T-helper 1 cell (primary cell): Measurements from ENCODE around the gene FBLN5.

Experiments used
- DNase-seq, 5 donors: peaks; one replicate each; pipeline ENCODE4 v3.0.0-alpha.2; 2012 to 2020
- total RNA-seq, 4 donors: gene quantifications; one replicate each; lab custom pipeline; 2026; lab: John Stamatoyannopoulos, UW

The FBLN5 gene, protein sequence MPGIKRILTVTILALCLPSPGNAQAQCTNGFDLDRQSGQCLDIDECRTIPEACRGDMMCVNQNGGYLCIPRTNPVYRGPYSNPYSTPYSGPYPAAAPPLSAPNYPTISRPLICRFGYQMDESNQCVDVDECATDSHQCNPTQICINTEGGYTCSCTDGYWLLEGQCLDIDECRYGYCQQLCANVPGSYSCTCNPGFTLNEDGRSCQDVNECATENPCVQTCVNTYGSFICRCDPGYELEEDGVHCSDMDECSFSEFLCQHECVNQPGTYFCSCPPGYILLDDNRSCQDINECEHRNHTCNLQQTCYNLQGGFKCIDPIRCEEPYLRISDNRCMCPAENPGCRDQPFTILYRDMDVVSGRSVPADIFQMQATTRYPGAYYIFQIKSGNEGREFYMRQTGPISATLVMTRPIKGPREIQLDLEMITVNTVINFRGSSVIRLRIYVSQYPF
- 3.3 to 8.0 (median 6.6) reads per million in 4 donors for total RNA-seq

DNA sequence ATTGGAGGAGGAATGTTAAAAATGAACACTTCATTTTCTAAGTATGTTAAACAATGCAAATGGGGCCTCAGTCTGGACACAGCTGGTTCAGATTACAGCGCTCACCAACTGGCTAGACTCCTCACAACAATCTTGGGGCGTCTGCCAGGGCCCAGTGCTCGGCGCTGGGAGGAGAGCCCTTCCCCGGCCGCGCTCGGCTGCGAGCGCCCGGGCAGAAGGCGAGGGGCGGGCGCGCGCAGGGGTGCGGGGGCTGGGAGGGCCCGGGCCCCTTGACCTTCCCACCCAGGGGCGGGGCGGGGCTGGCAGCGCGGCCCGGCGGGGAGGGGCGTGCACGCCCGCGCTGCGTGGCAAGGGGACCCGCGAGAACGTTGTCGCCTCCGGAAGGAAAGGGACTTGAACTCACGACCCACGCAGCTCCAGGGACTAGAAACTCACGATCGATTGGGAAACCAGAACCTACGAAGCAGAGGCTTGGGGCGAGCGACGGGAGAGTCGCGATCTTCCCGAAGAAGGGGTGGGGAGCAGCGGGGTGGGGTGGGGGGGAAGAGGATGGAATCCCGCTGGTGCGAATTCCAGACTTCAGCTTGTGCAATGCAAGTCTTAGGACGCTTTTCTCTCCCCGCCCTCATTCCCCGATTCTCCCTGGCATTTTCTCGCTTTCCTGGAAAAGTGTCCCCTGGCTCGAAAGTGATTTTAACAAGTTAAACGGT, at the start of gene FBLN5:
FBLN5 (minus strand) TSS at position 220 of the 710 bp plus-strand sequence. CDS start 465 bp downstream, outside the sequence.
- DNase-seq = peak in 3 of 5 donors; percentile 5 to 28 (median 8)

DNA sequence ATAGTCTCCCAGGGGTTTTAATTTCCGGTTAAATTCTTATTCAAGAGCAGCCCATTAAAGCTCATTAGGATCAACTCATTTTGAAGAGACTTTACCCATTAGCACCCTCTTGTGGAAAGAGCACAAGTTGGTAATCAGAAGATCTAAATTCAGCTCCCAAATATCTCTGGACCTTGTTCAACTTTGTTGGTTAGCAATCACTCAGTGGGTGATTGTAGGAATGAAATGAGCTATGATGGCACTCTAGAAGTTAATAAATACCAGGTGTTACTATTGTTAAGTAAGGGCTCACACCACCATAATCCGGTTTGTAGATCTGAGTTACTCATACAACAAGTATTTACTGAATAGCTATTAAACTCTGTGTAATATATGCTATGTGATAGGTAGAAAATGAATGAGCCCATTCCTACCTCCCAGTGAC, 49.5 kb upstream of the FBLN5 start:
- peak in 1 of 5 donors; percentile 56 for DNase-seq

DNA sequence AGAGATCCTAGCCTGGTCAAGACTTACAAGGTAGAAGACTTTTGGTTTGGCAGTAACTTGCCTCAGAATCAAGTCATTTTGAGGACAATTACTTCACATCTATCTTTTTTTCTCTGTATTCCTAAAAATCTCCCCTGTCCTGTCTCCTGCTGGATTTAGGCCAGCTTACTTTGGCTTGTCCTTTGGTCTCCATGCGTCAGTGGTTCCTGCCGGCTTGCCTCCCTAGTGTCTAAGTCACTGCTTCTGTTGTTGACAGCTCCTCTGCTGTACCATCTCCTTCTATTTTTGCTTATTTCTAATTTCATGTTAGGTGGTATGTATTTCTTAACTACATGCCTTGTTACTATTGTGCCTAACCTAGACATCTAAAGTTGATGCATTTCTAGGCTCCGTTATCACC, 39.7 kb upstream of the FBLN5 start:
- no peak for DNase-seq

DNA sequence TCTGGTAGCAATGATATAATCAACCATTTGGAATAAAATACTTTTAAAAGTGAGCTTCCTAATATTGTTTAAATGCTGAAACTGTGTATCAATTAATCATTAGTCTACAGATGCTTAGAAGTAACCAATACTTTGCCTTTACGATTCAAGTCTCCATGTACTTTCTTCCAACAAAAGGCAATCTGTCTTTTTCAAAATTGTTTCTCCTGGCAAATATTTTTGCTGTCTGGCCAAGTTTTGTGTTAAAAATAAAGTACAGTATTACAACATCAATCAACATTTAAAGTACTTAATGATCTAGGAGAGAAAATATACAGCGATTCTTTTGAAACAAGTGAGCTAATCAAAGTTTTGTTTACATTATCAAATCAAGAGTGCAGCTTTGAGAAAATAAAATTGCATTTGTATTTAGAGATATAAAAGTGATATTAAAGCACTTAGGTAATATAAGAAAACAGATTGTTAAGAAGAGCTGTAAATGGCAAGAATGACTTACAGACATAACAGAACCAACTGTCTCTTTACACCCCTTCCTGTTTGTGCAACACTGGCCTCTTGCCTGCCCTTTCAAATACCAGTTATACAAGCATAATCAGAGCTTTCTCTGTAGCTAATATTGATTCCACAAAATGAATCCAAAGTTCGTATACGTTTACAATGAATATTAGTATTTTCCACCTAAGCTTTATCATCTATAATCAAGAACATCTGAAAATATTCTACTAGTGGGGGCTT, 38.2 kb upstream of the FBLN5 start:
- DNase-seq = peak in 1 of 5 donors; percentile 26

DNA sequence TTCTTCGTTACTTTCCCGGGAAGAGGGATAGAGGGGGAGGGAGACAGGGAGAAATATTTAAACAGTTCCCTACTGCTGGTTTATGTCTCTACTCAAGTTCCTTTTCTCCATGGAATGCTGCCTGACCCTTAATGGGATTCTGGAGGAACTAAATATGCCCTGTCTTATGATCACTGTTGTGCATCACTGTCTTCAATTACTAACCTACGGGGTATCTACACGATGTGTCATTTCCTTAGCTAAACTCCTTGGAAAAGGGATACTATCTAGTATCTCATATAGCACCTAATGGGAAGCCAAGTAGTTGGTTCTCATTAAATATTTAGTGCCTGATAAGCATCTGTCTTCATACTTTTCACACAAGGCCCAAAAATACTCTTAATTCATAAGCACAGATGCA, 37.5 kb upstream of the FBLN5 start:
- no peak for DNase-seq

DNA sequence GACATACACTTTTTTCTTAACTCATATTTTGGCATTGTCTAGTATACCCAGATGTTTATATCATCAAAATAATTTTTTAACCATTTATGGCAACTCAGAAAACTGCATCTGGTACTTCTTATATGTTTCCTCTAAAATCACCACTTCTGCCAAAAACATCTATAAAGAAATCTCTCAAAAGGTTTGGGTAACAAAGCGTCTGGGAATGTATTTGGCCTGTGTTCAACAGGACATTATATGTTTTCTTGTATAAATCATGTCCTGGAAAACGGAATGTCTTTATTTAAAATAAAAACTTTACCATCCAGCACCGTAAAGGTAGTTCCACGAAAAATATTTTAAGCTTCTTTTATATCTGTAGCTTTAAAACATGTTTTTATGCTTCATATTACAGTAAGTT, 36.1 kb upstream of the FBLN5 start:
- no peak for DNase-seq

DNA sequence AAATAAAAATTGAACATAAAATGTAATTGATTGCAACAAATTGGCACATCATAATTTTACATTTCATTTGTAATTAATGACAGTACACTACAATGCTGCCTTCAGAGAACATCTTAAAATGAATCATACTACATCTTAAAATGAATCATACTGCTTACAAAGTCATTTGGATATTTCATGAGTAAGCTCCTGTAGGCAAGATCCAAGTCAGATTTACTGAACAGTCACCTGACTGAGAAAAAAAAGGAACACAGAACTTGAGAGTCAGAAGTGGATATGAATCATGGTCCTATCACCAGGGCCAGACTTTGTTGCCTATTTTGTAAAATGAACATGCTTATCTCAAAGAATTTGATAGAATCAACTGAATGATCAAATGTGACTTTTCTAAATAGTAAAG, 32.7 kb upstream of the FBLN5 start:
- DNase-seq = peak in 1 of 5 donors; percentile 84

DNA sequence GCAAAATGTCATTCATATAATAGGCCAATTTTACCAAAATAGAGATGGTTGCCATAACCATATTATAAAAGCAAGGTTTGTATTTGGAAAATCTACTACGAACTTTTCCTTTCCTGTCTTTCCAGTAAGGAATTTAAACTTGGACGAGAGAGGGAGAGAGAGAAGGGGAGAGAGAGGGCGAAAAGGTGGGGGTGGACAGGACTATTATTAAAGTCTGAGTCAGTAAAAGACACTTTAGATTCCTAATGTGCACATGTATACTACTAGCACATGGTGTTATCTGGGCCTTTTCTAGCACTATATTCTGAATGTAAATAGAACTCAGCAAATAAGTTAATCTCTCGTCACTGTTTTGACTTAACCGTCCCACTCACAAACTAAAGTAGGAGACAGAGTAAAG, 30.4 kb upstream of the FBLN5 start:
- no peak for DNase-seq

DNA sequence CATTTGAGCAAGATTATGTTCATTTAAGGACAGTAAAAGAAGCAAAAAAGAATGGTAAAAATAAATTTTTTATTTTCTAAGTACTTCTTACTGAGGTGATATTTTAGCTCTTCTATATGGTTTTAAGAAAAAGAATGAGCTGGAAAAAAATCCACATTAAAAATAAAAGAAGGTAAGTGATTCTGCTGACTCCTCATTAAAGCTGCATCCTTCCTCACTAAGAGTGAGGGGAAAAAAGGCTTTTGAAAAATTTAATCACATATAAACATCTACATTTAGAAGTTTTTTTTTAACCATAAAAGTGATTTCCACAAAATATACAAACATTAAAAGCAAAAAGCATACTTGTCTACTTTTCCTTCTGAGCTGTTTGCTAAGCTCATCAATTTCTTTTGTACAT, 28.3 kb upstream of the FBLN5 start:
- no peak for DNase-seq

DNA sequence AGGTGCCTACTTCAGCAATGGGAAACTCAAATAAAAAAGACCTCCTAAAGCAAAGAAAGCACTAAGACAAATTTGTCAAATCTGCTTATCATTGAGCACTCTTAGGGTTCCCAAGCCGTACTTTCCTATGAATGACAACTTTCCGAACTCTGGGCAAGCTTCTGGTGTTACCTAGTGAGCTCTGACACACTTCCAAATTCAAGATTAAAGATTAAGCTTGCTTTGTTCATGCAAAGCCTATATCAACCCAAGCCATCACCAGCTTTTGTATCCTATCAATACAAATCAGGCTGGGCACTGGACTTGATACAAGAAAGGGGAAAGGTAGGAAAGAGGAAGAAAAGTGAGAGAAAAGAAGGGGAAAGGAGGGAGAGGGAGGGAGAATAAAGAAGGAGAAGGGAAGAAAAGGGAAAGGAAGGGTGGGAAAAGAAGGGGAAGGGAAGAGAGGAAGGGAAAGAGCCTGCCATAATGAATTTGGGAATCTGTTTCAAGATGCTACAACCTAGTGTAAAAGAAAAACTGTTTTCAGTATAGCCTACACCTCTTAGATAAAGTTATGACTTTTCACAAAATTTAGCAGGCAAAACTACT, 23.8 kb upstream of the FBLN5 start:
- DNase-seq = no peak

DNA sequence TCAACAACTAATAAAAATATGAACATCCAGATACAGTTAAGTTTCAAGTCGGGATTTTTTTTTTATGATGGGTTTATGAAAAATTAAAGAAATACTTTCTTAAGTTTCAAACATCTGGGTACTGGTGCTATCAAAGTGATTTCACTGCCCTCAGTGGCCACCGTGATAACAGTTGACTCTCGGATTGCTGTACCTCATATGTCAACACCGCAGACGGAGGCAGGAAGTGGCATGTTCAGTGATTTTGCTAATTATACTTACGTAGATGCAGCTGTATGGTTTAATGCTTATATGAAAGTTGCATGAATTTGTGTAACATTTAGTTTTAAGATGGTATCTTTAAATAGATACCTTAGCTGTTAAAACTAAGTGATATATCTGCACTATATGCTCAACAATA, 20.8 kb upstream of the FBLN5 start:
- DNase-seq = peak in 3 of 5 donors; percentile 19 to 43 (median 22)

DNA sequence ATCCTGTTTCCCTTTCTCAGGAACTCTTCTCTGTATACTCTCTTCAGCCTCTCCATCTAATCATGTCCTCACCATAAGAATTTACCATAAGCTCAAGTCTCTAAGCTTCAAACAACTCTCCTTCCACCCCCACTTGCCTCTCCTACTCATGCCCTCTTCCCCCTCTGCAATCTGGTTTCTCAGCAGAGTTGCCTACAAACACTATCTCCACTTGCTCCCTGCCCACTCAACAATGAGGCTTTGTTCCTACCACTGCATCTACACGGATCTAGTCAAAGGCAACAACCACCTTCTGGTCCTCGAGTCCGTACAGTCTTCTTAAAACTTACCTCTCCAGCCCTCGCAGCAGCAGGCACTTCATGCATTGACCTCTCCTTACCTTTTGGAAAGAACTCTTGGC, 17.2 kb upstream of the FBLN5 start:
- DNase-seq = no peak

DNA sequence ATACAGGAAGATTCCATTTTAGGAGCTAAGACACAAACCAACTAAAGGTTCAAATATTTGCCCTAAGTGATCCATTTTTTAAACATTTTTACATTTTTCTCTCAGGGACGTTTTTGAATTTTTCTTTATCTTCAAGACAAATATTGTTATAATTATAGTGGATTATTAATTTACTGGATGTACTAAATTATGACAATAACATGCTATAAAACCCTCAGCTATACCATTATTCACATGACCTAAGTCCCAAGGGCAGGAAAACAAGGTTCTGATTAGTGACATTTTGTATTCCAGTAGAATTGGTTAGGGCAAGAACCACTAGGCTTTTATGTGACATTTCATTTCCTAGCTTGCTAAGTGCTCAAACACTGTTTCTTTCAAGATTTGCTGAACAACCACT, 16.5 kb upstream of the FBLN5 start:
- DNase-seq = no peak

DNA sequence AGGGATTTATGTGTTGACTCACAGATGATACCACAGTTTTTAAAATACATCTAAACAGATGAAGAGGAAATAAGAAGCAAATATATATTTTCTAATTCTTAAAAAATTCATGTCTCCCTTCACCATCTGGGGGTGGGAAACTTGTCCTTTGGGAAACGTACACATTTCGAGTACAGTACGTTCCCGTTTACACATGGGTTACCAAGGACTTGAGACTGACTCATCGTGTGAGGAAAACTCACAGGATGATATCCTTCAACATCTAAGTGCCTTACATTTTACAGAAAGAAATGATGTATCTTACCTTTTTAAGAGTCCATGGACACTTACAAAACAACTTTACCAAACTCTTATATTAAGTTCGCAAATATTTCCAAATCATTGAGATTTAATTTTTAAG, 16.0 kb upstream of the FBLN5 start:
- DNase-seq = no peak

DNA sequence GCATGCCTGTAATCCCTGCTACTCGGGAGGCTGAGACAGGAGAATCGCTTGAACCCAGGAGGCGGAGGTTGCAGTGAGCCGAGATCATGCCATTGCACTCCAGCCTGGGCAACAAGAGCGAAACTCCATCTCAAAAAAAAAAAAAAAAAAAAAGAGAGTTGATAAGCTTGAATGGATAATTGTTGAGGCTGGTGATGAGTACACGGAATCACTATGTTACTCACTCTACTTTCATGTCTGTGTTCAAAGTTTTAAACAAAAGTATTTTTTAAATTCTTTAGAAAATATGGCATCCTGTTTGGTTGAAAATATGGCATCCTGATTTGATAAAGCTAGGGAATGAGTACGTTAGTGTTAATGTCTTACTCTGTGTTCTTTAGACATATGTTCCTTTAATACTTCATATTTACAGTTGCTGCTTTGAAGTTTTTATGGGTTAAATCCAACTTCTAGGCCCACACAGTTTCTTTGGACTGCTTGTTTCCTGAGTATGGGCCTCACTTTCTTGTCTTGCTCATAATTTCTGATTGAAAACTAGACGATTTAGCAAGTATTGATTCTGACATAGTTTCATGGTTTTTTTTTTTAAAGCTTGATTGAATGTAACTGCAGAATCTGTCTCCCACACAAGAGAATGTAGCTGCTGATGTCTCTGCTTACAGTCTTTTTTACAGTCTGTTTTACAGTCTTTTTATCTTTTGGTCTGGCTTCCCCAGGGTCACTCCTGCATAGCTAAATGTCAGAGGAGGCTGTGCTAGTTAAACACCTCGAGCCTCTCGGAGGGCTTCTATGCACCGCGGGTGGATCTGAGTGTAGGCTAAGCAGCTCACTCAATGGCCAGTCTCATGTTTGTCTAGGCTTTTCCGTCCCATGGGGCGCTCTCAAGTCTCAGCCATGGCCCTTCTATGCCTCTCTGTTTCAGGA, 14.1 kb upstream of the FBLN5 start:
- peak in 1 of 5 donors; percentile 18 for DNase-seq

DNA sequence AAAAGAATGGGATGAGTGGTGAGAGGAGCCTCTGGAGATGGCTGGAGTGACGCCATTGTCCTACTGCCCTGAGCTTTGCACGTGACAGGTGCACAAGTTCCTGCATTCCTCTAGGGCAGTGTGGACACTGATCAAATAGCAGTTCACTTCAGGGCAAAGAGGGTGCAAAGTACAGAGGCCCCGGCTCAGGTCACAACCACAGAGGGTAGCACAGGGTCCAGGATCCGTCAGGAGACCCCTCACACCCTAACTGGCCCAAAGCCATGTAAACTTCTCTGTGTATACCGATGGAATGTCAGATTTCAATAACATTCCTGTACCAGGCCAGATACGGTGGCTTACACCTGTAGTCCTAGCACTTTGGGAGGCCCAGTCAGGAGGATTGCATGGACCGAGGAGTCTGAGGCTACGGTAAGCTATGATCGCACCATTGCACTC, 10.4 kb upstream of the FBLN5 start:
- no peak for DNase-seq

DNA sequence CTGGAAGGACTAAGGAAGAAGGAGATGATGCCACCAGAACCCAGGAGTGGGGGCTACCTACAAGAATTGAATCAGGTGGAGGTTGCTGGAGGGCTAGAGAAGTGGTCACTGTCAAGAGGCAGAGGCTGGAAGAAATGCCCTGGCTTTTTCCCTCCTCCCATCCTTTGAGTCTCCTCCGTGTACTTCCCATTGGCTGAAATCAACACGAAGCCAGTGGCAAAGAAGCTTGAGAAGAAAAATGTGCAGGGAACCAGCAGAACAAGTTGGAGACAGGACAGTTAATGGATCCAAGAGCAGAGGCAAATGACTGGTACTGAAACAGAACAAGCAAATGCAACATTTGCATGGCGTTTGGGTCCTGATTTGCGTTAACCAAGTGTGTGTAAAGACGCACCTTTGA, 9.1 kb upstream of the FBLN5 start:
- no peak for DNase-seq

DNA sequence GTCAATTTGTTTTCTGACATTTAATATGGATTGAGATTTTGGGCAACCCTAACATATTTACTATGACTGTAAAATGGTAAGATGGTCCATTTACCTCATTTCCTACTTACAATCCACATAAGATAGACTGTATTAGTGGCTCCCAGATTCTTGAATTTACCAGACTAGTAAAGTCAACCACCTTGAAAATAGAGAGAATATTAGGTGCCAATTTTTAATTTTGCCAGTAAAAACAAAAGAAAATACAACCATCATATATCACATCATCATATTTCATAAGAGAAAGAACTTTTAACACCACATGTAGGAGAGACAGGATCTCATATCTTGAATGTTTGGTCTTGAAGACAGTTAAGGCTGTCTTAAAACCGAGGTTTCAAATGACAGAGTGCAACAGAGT, 7.7 kb upstream of the FBLN5 start:
- no peak for DNase-seq

DNA sequence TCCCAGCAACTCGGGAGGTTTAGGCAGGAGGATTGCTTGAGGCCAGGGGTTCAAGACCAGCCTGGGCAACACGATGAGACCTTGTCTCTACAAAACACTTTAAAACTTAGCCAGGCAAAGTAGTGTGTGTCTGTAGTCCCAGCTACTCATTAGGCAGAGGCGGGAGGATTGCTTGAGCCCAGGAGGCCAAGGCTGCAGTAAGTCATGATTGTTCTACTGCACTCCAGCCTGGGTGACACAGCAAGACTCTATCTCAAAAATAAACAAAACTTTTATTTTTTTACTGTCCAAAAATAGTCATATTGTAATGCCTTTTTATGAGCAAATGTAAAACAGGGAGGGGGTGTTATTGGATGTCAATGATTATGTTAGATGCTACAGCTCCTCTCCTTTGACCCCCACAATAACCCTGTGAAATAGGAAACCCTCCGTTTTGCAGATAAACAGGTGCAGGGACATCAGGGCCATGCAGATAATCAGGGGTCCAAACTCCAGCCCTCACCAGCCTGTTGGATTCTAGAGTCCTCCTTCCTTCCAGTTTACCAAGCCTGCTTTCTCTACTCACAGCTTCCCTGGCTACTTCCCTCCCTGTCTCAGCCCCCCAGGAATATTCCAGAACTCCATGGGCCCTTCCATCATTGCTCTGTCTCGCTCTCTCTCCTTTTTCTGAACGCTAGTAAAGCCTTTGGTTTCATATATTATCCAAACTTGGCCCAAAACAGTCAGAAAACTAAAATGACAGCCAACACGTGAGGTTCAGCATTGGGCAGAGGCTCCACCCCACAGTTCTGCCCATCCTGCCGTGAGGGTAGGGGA, 5.9 kb upstream of the FBLN5 start:
- no peak for DNase-seq

DNA sequence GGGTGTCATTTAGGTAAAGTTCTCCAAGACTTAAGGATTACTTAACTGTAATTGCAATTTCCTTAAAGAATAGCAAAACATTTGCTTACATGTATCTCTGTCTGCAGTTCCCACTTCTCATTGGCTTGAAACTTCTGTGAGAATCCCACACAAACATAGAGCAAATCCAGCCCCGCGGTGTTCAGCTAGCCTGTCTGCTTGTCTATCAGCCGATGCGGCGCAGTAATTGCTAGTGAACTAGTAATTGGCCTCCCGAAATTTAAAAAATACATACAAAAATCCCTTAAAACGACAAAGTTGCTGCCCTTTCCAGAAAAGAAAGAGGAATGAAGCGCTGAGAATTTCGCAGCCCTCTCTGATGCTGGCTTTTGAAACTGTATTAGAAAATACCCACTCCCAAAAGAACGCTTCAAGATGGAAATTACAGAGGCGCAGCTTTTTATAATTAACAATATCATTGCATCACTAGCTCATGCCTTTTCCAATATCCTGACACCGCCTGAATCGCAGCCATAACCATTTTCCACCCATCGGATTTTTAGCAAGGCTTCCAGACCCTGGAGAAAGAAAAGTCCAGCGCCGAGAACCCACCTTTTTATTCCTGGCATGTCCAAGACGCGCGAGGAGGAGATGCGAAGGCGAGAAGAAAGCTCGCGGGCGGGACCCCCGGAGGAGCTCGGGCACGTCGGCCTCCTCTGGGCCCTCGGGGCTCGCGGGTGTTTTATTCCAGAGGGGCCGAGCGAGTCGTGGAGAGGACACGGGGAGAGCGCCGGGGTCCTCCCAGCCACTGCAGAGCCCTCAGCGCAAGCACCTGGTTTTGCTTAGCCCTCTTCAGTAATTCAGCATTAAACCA, 646 bp downstream of the FBLN5 start:
- no peak for DNase-seq
